ENCODE measurements around the gene TBCD. TPM values are rescaled to one million over a fixed set of nuclear protein-coding genes. Genes with fewer than 3 reads are reported as not detected.

Gene TBCD
- total RNA-seq, 1 experiment from 2014 or later, result 129 TPM

DNA sequence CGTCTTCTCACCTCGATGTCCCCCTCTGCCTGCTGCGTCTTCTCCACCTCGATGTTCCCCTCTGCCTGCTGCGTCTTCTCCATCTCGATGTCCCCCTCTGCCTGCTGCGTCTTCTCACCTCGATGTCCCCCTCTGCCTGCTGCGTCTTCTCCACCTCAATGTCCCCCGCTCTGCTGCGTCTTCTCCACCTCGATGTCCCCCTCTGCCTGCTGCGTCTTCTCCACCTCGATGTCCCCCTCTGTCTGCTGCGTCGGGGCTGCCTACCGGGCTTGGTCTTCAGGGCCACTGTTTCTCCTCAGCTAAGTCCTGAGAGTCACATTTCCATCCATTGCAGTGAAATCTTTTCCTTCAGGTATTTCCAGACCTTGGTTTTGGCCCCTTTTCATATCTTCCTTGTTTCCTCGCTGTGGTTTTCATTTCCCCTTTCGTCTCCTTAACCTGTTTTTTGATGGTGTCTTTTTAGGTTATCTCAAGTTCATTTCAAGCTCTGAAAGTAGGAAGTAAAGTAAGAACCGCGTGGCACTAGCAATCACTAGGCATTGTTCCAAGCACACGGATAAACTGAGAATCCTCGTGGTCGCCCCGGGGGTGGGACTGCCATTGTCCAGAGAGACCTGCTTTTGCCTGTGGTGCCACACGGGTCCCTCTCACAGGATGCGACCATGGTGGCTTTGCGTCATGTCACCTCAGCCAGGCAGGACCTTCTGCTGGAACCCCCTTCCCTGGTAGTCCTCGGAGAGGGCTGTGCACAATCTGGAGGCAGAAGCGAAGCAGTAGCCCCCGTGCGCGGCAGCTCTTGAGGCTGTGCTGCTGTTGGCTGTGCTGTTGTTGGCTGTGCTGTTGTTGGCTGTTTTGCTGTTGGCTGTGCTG, 97.4 kb downstream of the TBCD start:
- H3K4me1 ChIP-seq (ENCODE audit: insufficient read depth, low read length), result no peaks in the 10 kb centered on the region
- H2BK20ac ChIP-seq (ENCODE audit: low read depth, low read length, poor library complexity, severe bottlenecking), result no peak overlapping the region
- H3K9ac ChIP-seq (ENCODE audit: extremely low read depth, insufficient read length, low read length), result no peak overlapping the region
- no peak for DNase-seq
- H3K18ac ChIP-seq (ENCODE audit: insufficient read length, low read depth, low read length), result no peak overlapping the region
- H2AK5ac ChIP-seq (ENCODE audit: insufficient read length, low read length), result no peak overlapping the region
- no peaks in the 10 kb centered on the region; a peak in 1 of 4 replicates for H3K4me1 Mint-ChIP-seq
- H3K4me3 Mint-ChIP-seq, result no peak overlapping the region
- H3K27ac ChIP-seq (ENCODE audit: insufficient read length, low read depth, low read length), result no peak overlapping the region
- TF ChIP-seq, protein P1, sequence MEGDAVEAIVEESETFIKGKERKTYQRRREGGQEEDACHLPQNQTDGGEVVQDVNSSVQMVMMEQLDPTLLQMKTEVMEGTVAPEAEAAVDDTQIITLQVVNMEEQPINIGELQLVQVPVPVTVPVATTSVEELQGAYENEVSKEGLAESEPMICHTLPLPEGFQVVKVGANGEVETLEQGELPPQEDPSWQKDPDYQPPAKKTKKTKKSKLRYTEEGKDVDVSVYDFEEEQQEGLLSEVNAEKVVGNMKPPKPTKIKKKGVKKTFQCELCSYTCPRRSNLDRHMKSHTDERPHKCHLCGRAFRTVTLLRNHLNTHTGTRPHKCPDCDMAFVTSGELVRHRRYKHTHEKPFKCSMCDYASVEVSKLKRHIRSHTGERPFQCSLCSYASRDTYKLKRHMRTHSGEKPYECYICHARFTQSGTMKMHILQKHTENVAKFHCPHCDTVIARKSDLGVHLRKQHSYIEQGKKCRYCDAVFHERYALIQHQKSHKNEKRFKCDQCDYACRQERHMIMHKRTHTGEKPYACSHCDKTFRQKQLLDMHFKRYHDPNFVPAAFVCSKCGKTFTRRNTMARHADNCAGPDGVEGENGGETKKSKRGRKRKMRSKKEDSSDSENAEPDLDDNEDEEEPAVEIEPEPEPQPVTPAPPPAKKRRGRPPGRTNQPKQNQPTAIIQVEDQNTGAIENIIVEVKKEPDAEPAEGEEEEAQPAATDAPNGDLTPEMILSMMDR (conservative IDR thresholded peaks at IDR 0.05), result no peak
- H4K5ac ChIP-seq (ENCODE audit: insufficient read length, low read depth, low read length), result no peak overlapping the region
- H3K27ac Mint-ChIP-seq, result peak overlapping the region in 1 of 3 experiments; percentile 0; a peak in 2 of 7 replicates
- no peaks in the 10 kb centered on the region for H3K9me3 ChIP-seq (ENCODE audit: control insufficient read depth, low read depth, low read length)
- no peak overlapping the region for H3K4me2 ChIP-seq (ENCODE audit: insufficient read depth, insufficient read length, low read length)
- no peak overlapping the region for H2AFZ ChIP-seq (ENCODE audit: low read length)
- no peak overlapping the region for H2BK15ac ChIP-seq (ENCODE audit: low read depth, low read length)
- H3T11ph ChIP-seq (ENCODE audit: low read length), result no peak overlapping the region
- no peak overlapping the region for H3K23ac ChIP-seq (ENCODE audit: insufficient read length, low read depth, low read length)
- no CpG with 5 or more reads among the region's 33 CpGs for WGBS (ENCODE audit: extremely low coverage, insufficient read length, low lambda C conversion rate)
- no peak overlapping the region for H2BK120ac ChIP-seq (ENCODE audit: low read depth, low read length, poor library complexity, severe bottlenecking)
- H3K14ac ChIP-seq (ENCODE audit: insufficient read depth, low read length), result no peak overlapping the region; the same call in 1 of the 2 replicates
- H4K91ac ChIP-seq (ENCODE audit: insufficient read length, low read depth, low read length), result no peak overlapping the region
- H3K36me3 Mint-ChIP-seq (ENCODE audit: insufficient read depth in 1 of 3, low read depth in 3 of 3), result peaks cover 16 to 43% (median 41%) of the 10 kb centered on the region in 3 experiments
- H3K79me2 ChIP-seq (ENCODE audit: insufficient read depth, low read length), result no peaks in the 10 kb centered on the region
- no peak overlapping the region for H2BK12ac ChIP-seq (ENCODE audit: insufficient read length, low read depth, low read length)
- H4K20me1 ChIP-seq (ENCODE audit: control insufficient read depth, insufficient read depth, insufficient read length), result no peaks in the 10 kb centered on the region
- H3K9me3 Mint-ChIP-seq, result peaks cover 0 to 3% of the 10 kb centered on the region in 2 experiments; a peak in 2 of 5 replicates
- H2BK5ac ChIP-seq (ENCODE audit: insufficient read length, low read length), result no peak overlapping the region
- no peak overlapping the region for H3K4ac ChIP-seq (ENCODE audit: low read depth, low read length)
- no peaks in the 10 kb centered on the region for H3K27me3 Mint-ChIP-seq (ENCODE audit: low read depth)
- H3K27me3 ChIP-seq (ENCODE audit: insufficient read depth, low read length), result no peaks in the 10 kb centered on the region
- H3K56ac ChIP-seq (ENCODE audit: insufficient read length, low read depth, low read length), result no peak overlapping the region
- no peaks in the 10 kb centered on the region for H3K23me2 ChIP-seq (ENCODE audit: insufficient read length, low read depth, low read length, poor library complexity, severe bottlenecking)
- no peaks in the 10 kb centered on the region for H3K79me1 ChIP-seq (ENCODE audit: insufficient read depth, low read depth, low read length, poor library complexity, severe bottlenecking)
- H4K8ac ChIP-seq (replicated peaks; ENCODE audit: insufficient read length, low read depth, low read length), result no peak overlapping the region
